HG02798 (cell line): ENCODE results near the gene MRPL44.

Source experiments
- ATAC-seq: cut with Tn5 transposase; IDR thresholded peaks from one replicate; pipeline ENCODE4 v1.9.1; 2021; ENCODE audit warnings: mild to moderate bottlenecking; ENCODE audit not compliant: unreplicated experiment, poor library complexity

Gene MRPL44

DNA sequence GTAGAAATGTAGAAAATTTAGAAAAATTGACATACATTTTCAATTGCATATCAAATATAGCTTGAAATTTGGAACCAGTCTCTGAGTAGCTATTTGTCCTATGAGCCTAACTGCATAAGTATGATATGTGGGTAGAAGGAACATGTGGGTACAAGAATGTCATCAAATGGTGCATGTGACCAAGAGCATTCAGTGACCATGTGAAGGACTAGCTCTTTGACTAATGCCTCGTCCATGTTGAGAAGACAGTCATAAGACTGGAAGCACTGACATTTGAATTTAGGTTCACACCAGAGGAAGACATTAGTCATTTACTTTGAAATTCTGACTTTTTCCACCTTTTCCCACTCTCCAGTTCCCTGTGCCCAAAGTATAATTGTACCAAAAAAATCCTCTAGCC is 12.6 kb downstream of the MRPL44 start:
- no peak for ATAC-seq

GRCh38 chr2:223970343-223971128 is 13.3 kb downstream of the MRPL44 start:
- ATAC-seq: peak; percentile 74

DNA sequence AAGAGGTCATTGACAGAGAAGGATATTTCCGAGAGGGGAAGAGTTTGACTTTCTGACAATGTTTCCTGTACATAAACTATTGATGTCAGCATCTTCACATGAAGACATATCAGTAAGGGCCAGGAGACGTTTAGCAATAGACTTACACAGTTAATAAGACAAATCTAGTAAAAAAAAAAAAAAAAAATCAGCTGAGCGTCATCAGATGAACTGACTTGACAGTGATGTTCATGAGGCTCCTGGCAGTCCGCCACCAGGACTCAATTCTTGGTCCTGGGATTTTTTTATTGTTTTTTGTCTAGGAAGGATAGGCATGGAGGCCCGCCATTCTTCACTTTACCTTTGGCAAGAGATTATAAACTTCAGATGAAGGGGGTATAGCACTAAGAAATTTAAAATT is 14.5 kb downstream of the MRPL44 start:
- ATAC-seq: no peak

- no peak for ATAC-seq
Measured at GRCh38 chr2:223972656-223973102, 15.4 kb downstream of the MRPL44 start.

- no peak for ATAC-seq
Measured at GRCh38 chr2:223973606-223974005, 16.3 kb downstream of the MRPL44 start.

DNA sequence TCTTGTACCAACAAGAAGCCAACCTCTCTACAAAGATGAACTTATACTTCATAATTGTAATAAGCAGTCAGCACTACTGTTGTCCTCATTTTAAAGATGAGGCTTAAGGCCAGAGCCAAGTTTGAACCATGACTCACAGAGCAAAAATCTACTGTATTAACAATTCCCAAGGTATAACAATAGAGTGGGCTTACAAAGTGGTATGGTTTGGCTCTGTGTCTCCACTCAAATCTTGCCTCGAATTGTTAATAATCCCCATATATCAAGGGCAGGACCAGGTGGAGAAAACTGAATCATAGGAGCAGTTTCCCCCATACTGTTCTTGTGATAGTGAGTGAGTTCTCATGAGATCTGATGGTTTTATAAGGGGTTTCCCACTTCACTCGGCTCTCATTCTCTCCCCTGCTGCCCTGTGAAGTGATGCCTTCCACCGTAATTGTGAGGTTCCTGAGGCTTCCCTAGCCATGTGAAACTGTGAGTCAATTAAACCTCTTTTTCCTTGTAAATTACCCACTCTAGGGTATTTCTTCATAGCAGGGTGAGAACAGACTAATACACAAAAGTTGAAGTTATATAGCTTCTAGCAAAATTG is 19.5 kb downstream of the MRPL44 start:
- no peak for ATAC-seq

GRCh38 chr2:223978451-223978850 is 21.2 kb downstream of the MRPL44 start:
- ATAC-seq: no peak

- no peak for ATAC-seq
Measured at GRCh38 chr2:223979730-223980396, 22.6 kb downstream of the MRPL44 start.

DNA sequence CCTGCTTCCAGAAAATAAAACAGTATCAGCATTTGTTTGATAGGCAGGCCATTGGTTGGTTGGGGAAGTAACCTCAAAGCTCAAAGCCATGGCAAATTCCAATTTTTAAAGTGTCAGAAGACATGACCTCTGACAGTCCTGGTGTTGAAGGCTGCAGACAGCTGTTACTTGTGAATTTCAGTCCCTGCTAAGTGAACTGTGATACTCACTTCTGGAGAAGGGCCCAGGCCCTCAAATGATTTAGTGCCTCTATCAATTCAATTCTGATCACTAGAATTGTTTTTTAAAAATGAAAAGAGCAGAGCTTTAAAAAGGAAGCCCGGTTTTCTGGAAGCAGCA is 23.1 kb downstream of the MRPL44 start:
- no peak for ATAC-seq

- ATAC-seq: no peak
Measured at GRCh38 chr2:223980803-223981202, 23.5 kb downstream of the MRPL44 start.

DNA sequence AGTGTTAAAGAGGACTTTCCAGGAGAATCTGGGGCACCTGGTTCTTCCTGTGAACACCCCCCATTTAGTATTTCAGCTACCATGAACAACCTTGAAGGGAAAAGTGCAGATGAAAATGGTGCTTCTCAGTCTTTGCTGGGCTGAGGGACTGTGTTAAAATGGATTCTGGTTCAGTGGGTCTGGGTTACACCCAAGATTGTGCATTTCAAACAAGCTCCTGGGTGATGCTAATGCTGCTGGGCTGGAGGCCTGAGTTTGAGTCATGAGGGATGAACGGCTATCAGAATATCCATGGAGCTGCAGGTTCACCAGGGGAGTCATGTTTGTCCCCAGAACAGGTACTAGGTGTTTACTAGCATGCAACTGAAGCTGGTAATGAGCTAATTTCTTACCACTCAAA is 24.0 kb downstream of the MRPL44 start:
- ATAC-seq: no peak

- no peak for ATAC-seq
Measured at GRCh38 chr2:223989206-223989855, 32.1 kb downstream of the MRPL44 start.

DNA sequence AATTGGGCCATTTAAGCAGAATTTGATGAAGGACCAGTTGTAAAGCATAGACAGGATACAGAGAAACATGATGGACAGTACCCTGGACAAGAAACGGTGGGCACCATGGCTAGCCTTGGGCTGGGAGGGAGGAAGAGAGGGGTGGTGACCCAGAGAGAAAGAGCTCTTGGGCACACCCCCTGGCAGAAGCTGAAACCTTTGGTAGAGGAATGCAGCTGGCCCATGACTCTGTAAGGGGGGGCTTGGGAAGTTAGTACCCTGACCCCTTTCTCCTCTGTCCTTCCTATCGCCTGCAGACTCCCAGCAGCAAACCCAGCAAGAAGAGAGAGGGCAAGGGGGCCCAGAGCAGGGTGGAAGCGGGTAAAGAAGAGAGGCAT is 32.6 kb downstream of the MRPL44 start:
- no peak for ATAC-seq

- no peak for ATAC-seq
Measured at GRCh38 chr2:223991611-223992010, 34.3 kb downstream of the MRPL44 start.

DNA sequence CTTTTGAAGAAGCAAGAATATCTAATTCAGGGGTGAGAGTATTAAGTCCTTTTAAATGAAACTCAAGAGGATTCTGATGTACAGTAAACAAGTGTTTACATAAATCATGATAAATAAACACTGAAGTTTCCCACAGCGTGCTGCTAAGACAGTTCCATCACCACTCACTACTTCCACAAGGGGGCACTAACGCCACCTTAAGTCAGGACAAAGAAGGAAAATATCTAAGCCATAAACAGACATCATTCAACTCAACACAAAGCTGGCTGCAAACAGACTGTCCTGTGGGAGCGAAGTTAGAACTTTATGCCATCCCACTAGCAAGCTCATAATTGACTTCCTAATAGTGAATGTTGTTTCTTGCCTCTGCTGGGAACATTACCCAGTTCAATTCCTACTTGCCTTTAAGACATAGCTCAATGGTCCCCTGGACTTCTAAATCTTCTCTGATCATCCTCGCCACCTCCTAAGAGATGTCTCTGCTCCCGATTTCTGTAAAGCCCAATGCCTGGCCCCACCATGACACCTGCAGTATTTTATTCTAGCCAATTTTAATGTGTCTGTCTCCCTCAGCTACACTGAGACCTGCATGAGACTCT is 36.5 kb downstream of the MRPL44 start:
- peak; percentile 78 for ATAC-seq

GRCh38 chr2:223994562-223995162 is 37.4 kb downstream of the MRPL44 start:
- ATAC-seq: no peak

GRCh38 chr2:223995569-223995968 is 38.3 kb downstream of the MRPL44 start:
- no peak for ATAC-seq

- ATAC-seq: no peak
Measured at GRCh38 chr2:223996391-223996790, 39.1 kb downstream of the MRPL44 start.

DNA sequence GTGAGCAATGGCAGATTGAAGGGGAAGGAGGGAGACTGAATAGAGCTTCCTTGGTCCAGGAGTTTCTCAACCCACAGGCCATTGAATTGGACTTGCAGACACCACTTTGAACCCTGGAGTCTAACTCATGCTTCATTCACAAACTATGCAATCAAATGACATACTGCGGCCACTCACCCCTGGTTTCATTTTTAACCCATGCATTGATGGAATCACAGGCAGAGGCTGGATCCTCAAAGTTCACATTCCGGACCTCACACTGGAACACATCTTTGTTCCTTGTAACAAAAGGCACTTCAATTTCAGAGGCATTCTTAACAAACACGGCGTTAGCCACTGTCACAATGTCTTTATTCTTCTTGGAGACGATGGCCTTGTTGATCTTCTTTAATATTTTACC is 40.7 kb downstream of the MRPL44 start:
- ATAC-seq: no peak

DNA sequence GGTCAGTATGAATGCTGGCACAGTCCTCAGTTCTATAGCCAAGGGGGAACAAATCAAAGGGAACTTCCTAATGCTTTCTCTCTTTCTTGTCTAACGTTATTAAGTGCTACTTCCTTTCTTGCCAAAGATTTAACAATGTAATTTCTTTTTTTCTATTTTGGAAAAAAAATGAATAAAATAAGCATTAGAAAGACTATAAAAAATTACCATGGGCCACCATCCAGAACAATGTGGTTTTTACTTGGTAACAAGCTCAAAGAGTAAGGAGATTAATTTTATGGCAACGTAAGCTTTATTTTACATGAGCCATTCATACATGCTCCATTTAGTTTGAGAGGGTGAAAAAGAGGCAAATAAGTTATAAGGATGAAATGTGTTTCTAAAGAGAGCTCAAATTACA is 41.7 kb downstream of the MRPL44 start:
- no peak for ATAC-seq
